Measurements from ENCODE around the gene ZSCAN4. TPM values are rescaled to one million over a fixed set of nuclear protein-coding genes. Genes with fewer than 3 reads are reported as not detected.
A peak's percentile ranks its signal among the peaks of the same experiment; 100 is the strongest.

Gene ZSCAN4
- total RNA-seq (2021; fragmentation: NEBNext Ultra II Directional; extraction: Animal tissue kit (Norgen Biotek cat#: 25700)), result not detected
- long read RNA-seq, result 0 reads

GRCh38 chr19:57668635-57669034 lies at the start of gene ZSCAN4:
TSS of gene ZSCAN4 (plus strand) at chr19:57668935. CDS start at chr19:57676146, 7,211 bp downstream.
- H3K9me3 Mint-ChIP-seq, result no peaks in the 10 kb centered on the region
- no peak for DNase-seq
- no peaks in the 10 kb centered on the region for H3K36me3 Mint-ChIP-seq (ENCODE audit: low read depth)
- H3K4me1 Mint-ChIP-seq (ENCODE audit: low read depth), result no peaks in the 10 kb centered on the region
- no peak within 1 kb of the TSS for H3K4me3 Mint-ChIP-seq
- H3K27ac Mint-ChIP-seq, result no peak within 1 kb of the TSS
- peaks cover 9% of the 10 kb centered on the region for H3K27me3 Mint-ChIP-seq (ENCODE audit: insufficient read depth)
- no peak for TF ChIP-seq CTCF (IDR thresholded peaks at IDR 0.05)

DNA sequence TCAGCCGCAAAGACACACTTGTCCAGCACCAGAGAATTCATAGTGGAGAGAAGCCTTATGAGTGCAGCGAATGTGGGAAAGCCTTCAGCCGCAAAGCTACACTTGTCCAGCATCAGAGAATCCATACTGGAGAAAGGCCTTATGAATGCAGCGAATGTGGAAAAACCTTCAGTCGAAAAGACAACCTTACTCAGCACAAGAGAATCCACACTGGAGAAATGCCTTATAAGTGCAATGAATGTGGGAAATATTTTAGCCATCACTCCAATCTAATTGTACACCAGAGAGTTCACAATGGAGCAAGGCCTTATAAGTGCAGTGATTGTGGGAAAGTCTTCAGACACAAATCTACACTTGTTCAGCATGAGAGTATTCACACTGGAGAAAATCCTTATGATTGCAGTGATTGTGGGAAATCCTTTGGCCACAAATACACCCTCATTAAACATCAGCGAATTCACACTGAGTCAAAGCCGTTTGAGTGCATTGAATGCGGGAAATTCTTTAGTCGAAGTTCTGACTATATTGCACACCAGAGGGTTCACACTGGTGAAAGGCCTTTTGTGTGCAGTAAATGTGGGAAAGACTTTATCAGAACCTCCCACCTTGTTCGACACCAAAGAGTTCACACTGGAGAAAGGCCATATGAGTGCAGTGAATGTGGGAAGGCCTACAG lies 47.9 kb upstream of the ZSCAN4 start:
- TF ChIP-seq CTCF (IDR thresholded peaks at IDR 0.05), result no peak
- Mint-ChIP-seq H3K27ac (no peak overlapping the region), H3K4me1 (ENCODE audit: low read depth) (peaks cover 1% of the 10 kb centered on the region; the same call in 1 of the 2 replicates), H3K27me3 (ENCODE audit: insufficient read depth) (peaks cover 6% of the 10 kb centered on the region), H3K4me3 (peak overlapping the region; percentile 5; the same call in 1 of the 2 replicates), H3K36me3 (ENCODE audit: low read depth) (peaks cover 95% of the 10 kb centered on the region), H3K9me3 (peaks cover 97% of the 10 kb centered on the region)
- peak; percentile 14 for DNase-seq

DNA sequence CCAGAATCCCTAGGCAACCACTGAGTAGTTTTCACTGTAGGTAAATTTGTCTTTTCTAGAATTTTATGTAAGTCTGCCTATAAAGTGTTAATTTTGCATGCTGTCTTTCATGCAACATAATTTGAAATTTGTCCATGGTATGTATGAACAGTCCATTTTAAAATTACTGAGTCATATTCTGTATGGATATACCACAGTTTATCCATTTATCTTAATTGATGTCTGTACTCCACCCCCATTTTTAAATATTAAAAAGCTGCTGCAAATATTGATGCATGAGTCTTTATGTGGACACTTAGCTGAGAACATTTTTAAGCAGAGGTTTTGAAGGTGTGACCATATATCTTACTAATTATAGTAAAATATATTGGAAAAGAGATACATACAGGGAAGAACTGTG lies 45.6 kb upstream of the ZSCAN4 start:
- no peak for DNase-seq
- Mint-ChIP-seq H3K9me3 (peaks cover 76% of the 10 kb centered on the region), H3K36me3 (ENCODE audit: low read depth) (peaks cover 77% of the 10 kb centered on the region), H3K27me3 (ENCODE audit: insufficient read depth) (peaks cover 2% of the 10 kb centered on the region), H3K4me1 (ENCODE audit: low read depth) (no peaks in the 10 kb centered on the region), H3K4me3 (no peak overlapping the region), H3K27ac (no peak overlapping the region)
- TF ChIP-seq CTCF (IDR thresholded peaks at IDR 0.05), result no peak

DNA sequence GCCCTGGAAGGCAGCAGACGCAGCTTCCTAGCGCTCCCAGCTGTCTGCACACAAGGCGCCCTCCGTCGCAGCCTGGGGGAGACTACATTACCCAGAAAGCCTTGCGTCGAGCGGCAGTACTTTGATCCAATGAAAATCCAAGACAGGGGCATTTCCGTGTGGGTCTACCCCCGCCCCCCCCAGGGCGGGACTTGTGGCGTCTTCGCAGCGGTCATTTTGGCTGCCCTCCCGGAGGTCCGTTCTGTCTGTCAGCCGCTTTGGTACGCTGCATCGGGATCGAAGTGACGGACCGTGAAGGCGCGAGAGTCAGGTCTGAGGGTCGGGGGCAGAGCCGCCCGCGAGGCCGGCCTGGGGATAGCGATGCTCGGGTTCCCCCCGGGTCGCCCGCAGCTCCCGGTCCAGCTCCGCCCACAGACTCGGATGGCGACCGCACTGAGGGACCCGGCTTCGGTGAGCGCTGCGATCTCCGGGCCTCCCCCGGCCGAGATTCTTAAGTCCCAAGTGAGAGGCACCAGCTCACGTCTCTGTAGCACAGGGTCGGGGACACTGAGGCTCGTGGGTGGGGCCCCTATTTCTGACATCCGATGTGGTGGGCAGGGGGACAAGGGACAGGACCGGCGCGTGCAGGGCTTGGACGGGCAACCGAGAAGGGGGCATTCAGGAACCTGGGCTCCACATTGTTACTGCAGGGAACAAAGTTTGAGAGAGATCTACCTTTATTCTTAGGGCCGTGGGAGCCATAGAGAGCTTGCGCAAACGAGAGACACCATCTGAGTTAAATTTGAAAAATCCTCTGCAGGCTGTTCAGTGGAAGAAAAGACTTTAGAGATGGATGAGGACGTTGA lies 35.5 kb upstream of the ZSCAN4 start, which contains the start of gene ZNF211:
Gene ZNF211 (plus strand): TSS at position 182 of the 845 bp plus-strand sequence. CDS start 179 bp downstream, at position 361.
- peak within 1 kb of the TSS; percentile 96 for H3K4me3 Mint-ChIP-seq
- no peaks in the 10 kb centered on the region for H3K27me3 Mint-ChIP-seq (ENCODE audit: insufficient read depth)
- peaks cover 32% of the 10 kb centered on the region for H3K9me3 Mint-ChIP-seq
- peak; percentile 88 for DNase-seq
- no peak; the same call in 1 of the 2 replicates for TF ChIP-seq CTCF (IDR thresholded peaks at IDR 0.05)
- peaks cover 72% of the 10 kb centered on the region for H3K36me3 Mint-ChIP-seq (ENCODE audit: low read depth)
- peak within 1 kb of the TSS; percentile 75 for H3K27ac Mint-ChIP-seq
- peaks cover 21% of the 10 kb centered on the region for H3K4me1 Mint-ChIP-seq (ENCODE audit: low read depth)

GRCh38 chr19:57633832-57634131 lies 35.0 kb upstream of the ZSCAN4 start:
- H3K27me3 Mint-ChIP-seq (ENCODE audit: insufficient read depth), result no peaks in the 10 kb centered on the region
- no peak for TF ChIP-seq CTCF (IDR thresholded peaks at IDR 0.05)
- peaks cover 76% of the 10 kb centered on the region for H3K36me3 Mint-ChIP-seq (ENCODE audit: low read depth)
- DNase-seq, result no peak
- H3K4me3 Mint-ChIP-seq, result peak overlapping the region; percentile 96
- peak overlapping the region; percentile 75 for H3K27ac Mint-ChIP-seq
- peaks cover 37% of the 10 kb centered on the region for H3K9me3 Mint-ChIP-seq
- peaks cover 21% of the 10 kb centered on the region for H3K4me1 Mint-ChIP-seq (ENCODE audit: low read depth)
